PC-3 (cell line): Measurements from ENCODE around the gene ZMYND19.

Experiments
- CTCF ChIP-seq: fragments of 300-600 bp; sonication (generic); conservative IDR thresholded peaks from 2 replicates; pipeline ENCODE4 v1.5.1; 2017; ENCODE audit warnings: antibody characterized with exemption, low read depth, mild to moderate bottlenecking, low read length
- EZH2 ChIP-seq: fragments of 300-600 bp; sonication (generic); IDR thresholded peaks from one replicate; pipeline ENCODE4 v1.6.1; 2017; ENCODE audit warnings: antibody characterized with exemption, mild to moderate bottlenecking, low read length; ENCODE audit not compliant: unreplicated experiment

GRCh38 chr9:137578518-137579258, 11.6 kb downstream of the ZMYND19 start, which contains the start of gene DPH7:
- peak; percentile 75 for TF ChIP-seq CTCF
- TF ChIP-seq EZH2: no peak
